HL-60 (cell line): ENCODE results near the gene PHACTR3.

Source experiments
- DNase-seq, 2 experiments: peaks; one replicate each; pipeline ENCODE4 v3.0.0-alpha.2; 2010 to 2020; ENCODE audit warnings: low read depth in 1 of 2, low spot score in 1 of 2
- H3K27ac ChIP-seq: fragments of 250-450 bp; sonication (Bioruptor Pico); replicated peaks from 2 replicates; pipeline ENCODE4 v1.5.1; 2020; ENCODE audit warnings: mild to moderate bottlenecking, moderate library complexity
- H3K27me3 ChIP-seq: fragments of 250-450 bp; sonication (Bioruptor Pico); 2 replicates; pipeline ENCODE4 v1.5.1; 2021; ENCODE audit warnings: mild to moderate bottlenecking, moderate library complexity; ENCODE audit not compliant: insufficient read depth, poor library complexity, severe bottlenecking
- H3K4me3 ChIP-seq: replicated peaks from 2 replicates; pipeline ENCODE4 v1.5.1; 2011; ENCODE audit warnings: mild to moderate bottlenecking, control low read depth, low read length; ENCODE audit not compliant: insufficient read depth
- CTCF ChIP-seq: IDR thresholded peaks from one replicate; pipeline ENCODE4 v1.5.1; 2011; ENCODE audit warnings: low read length, control low read depth, inconsistent platforms; ENCODE audit not compliant: insufficient read depth
- GABPA ChIP-seq: IDR thresholded peaks from 2 replicates; pipeline ENCODE4 v1.6.1; 2012; ENCODE audit warnings: low read depth
- POLR2AphosphoS5 ChIP-seq: IDR thresholded peaks from 2 replicates; pipeline ENCODE4 v1.6.1; 2012; ENCODE audit warnings: low read depth
- REST ChIP-seq: IDR thresholded peaks from 2 replicates; pipeline ENCODE4 v1.6.1; 2012; ENCODE audit warnings: low read depth; ENCODE audit not compliant: insufficient replicate concordance
- SPI1 ChIP-seq: IDR thresholded peaks from 2 replicates; pipeline ENCODE4 v1.6.1; 2012; ENCODE audit warnings: low read depth, mild to moderate bottlenecking, borderline replicate concordance

The PHACTR3 gene

GRCh38 chr20:59751075-59751711 is 146.9 kb downstream of the PHACTR3 start:
- TF ChIP-seq CTCF (peak; percentile 83), REST (no peak)
- peak; percentile 47 to 71 for DNase-seq
- Histone ChIP-seq H3K27me3 (peaks cover 18% of the 10 kb centered on the region), H3K27ac (no peak overlapping the region), H3K4me3 (no peak overlapping the region)

- H3K4me3 ChIP-seq: no peak overlapping the region
- no peak for TF ChIP-seq REST
- TF ChIP-seq GABPA: no peak
- TF ChIP-seq POLR2AphosphoS5: no peak
- TF ChIP-seq SPI1: no peak
- TF ChIP-seq CTCF: no peak
- peaks cover 18% of the 10 kb centered on the region for H3K27me3 ChIP-seq
- no peak overlapping the region for H3K27ac ChIP-seq
- peak; percentile 32 to 43 for DNase-seq
These were observed 147.8 kb downstream of the PHACTR3 start for GRCh38 chr20:59752101-59752586.

- Histone ChIP-seq H3K27me3 (peaks cover 18% of the 10 kb centered on the region), H3K27ac (no peak overlapping the region), H3K4me3 (no peak overlapping the region)
- DNase-seq: no peak
- TF ChIP-seq SPI1: no peak
- no peak for TF ChIP-seq REST
- TF ChIP-seq CTCF: no peak
- no peak for TF ChIP-seq POLR2AphosphoS5
- no peak for TF ChIP-seq GABPA
These were observed 148.5 kb downstream of the PHACTR3 start for GRCh38 chr20:59752704-59753460.
